Neutrophil (primary cell): ENCODE measurements around the gene COL10A1.

Experiments
- H3K27ac ChIP-seq: fragments of 200-600 bp; sonication (generic); 2 replicates; pipeline ENCODE4 v1.5.1; 2016; ENCODE audit warnings: mild to moderate bottlenecking, moderate library complexity
- H3K27me3 ChIP-seq: fragments of 200-600 bp; sonication (generic); 2 replicates; pipeline ENCODE4 v1.6.0; 2016; ENCODE audit warnings: mild to moderate bottlenecking
- H3K36me3 ChIP-seq: fragments of 200-600 bp; sonication (generic); 2 replicates; pipeline ENCODE4 v1.5.1; 2017
- H3K4me1 ChIP-seq, 2 experiments: fragments of 200-600 bp in 1 of 2; sonication (generic) in 1 of 2; 1 replicate in 1 of 2; 2 replicates in 1 of 2; pipeline versions ENCODE4 v1.5.1 to v1.6.1; 2013 to 2016; ENCODE audit warnings: low read depth in 1 of 2, low read length in 1 of 2, mild to moderate bottlenecking in 1 of 2, moderate library complexity in 1 of 2; ENCODE audit not compliant: control insufficient read depth in 1 of 2, insufficient read depth in 1 of 2
- H3K4me3 ChIP-seq, 2 experiments: fragments of 200-600 bp in 1 of 2; sonication (generic) in 1 of 2; 1 replicate in 1 of 2; 2 replicates in 1 of 2; pipeline ENCODE4 v1.5.1; 2013 to 2016; ENCODE audit warnings: low read depth in 1 of 2, low read length in 1 of 2, mild to moderate bottlenecking in 1 of 2, moderate library complexity in 1 of 2
- H3K9me3 ChIP-seq: fragments of 200-600 bp; sonication (generic); 2 replicates; pipeline ENCODE4 v1.5.1; 2016
- TF ChIP-seq, protein P1 (sequence below): fragments of 200-600 bp; sonication (generic); IDR thresholded peaks from 2 replicates; pipeline ENCODE4 v1.5.1; 2016; ENCODE audit warnings: antibody characterized with exemption

Gene COL10A1

DNA sequence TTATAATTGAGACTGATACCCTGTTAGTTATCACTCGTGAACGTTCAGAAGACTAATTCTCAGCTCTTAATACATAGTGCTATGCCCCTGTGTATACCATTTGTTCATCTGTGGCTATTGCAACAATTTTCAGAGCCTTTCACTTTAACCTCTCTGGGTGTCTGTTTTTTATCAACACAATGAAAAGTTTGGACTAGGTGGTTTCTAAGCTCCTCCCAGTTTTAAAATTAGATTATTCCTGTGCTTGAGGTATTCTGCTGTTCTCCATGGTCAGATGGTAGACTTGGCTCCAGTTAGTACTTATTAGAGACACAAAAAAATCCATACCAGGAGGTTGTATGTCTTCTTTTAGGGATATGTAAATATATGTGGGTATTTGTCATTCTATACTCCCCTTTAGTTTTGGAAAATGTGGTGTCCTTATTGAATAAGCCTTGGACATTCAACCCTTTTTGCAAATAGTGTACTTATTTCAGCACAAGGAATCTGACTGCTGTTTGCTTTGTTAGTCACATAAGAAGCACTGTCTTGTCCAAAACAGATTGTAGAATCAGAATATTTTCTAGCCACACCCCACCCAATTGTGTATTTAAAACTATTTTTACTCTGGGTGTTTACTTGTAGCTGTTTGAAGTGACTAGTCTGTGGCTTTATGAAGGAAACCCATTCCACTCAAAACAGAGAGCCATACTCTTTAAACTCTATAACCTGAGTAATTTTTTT, 2.0 kb upstream of the COL10A1 start:
- Histone ChIP-seq H3K9me3 (no peaks in the 10 kb centered on the region), H3K36me3 (no peaks in the 10 kb centered on the region), H3K4me1 (no peaks in the 10 kb centered on the region), H3K27me3 (no peaks in the 10 kb centered on the region), H3K27ac (no peak overlapping the region), H3K4me3 (no peak overlapping the region)
- TF ChIP-seq, protein P1, sequence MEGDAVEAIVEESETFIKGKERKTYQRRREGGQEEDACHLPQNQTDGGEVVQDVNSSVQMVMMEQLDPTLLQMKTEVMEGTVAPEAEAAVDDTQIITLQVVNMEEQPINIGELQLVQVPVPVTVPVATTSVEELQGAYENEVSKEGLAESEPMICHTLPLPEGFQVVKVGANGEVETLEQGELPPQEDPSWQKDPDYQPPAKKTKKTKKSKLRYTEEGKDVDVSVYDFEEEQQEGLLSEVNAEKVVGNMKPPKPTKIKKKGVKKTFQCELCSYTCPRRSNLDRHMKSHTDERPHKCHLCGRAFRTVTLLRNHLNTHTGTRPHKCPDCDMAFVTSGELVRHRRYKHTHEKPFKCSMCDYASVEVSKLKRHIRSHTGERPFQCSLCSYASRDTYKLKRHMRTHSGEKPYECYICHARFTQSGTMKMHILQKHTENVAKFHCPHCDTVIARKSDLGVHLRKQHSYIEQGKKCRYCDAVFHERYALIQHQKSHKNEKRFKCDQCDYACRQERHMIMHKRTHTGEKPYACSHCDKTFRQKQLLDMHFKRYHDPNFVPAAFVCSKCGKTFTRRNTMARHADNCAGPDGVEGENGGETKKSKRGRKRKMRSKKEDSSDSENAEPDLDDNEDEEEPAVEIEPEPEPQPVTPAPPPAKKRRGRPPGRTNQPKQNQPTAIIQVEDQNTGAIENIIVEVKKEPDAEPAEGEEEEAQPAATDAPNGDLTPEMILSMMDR = no peak

DNA sequence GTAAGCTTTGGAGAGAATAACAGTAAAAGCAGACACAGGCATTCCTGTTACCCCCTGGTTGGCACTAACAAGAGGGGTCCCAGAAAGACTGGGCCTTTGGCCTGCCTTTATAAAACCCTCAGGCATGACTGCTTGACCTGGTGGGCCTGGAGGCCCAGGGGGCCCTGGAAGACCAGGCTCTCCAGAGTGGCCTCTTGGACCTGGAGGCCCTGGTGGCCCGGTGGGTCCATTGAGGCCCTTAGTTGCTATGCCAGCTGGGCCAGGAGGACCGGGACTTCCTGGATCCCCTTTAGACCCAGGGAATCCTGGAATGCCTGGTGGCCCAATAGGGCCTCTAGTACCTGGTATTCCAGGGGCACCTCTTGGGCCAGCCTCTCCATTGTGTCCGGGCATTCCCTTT, 5.5 kb downstream of the COL10A1 start:
- TF ChIP-seq, protein P1 = no peak
- Histone ChIP-seq H3K4me1 (no peaks in the 10 kb centered on the region), H3K27ac (no peak overlapping the region), H3K36me3 (peaks cover 25% of the 10 kb centered on the region), H3K27me3 (no peaks in the 10 kb centered on the region), H3K9me3 (no peaks in the 10 kb centered on the region), H3K4me3 (no peak overlapping the region)

DNA sequence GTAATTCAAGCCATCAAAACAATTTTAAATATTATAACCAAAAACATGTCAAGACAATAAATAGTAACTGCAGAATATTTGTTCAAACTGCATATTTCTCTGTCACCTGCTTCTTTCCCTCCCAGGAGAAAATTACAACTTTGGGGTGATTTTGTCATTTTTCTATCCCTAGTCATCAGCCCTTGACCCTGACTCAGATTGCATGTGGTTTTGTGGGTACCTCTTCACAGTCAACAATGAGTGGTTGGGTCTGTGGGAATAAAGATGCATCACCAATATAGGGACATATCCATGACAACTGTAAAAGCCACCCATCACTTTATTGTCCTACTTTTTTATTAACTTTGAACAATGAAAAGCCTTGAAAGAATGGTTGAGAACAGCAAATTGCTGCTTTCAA, 7.3 kb downstream of the COL10A1 start:
- H3K9me3 ChIP-seq = no peaks in the 10 kb centered on the region
- peaks cover 41% of the 10 kb centered on the region for H3K36me3 ChIP-seq
- TF ChIP-seq, protein P1 = no peak

DNA sequence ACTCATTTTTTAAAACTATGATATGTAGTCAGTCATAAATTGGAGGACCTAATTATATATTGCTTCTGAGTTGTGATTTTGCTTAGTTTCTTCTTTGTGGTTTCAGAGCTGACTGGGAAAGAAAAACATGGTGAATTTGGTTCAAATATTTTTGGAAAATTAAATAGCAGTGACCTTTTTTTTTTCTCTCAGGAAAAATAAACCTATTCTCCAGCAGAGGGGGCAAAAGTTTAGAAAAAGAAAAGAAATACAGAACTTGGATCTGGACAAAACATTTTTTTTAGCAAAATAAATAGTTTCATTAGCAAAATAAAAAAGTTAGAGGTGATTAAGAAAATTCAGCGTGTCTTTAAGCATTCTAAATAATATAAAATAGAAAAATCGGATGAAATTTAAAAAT, 10.2 kb downstream of the COL10A1 start:
- H3K4me3 ChIP-seq = no peak overlapping the region
- TF ChIP-seq, protein P1 = no peak
- H3K27me3 ChIP-seq = no peaks in the 10 kb centered on the region
- no peak overlapping the region for H3K27ac ChIP-seq
- H3K4me1 ChIP-seq = no peaks in the 10 kb centered on the region
- no peaks in the 10 kb centered on the region for H3K9me3 ChIP-seq
- peaks cover 65% of the 10 kb centered on the region for H3K36me3 ChIP-seq

More for the DNA sequence above, 7.3 kb downstream of the COL10A1 start:
- Histone ChIP-seq H3K4me3 (no peak overlapping the region), H3K27me3 (no peaks in the 10 kb centered on the region), H3K4me1 (no peaks in the 10 kb centered on the region), H3K27ac (no peak overlapping the region)

DNA sequence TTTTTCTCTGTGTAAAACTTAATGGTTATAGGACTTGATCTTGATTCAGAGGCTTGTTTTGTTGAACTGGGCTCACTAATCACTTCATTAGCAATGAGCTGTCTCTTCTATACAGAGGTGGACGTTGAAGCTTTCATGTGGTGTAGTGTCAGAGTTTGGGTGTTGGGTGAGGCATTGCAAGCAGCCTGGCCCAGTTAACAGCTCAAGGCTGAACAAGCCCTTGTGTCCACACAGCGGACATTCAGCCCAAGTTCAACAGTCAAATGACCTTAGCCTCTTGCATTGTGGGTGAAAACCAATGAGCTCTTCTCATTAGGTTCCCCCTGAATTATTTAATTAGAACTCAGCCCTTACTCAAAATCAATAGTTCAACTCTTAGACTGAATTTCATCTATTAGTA, 12.5 kb downstream of the COL10A1 start:
- Histone ChIP-seq H3K9me3 (no peaks in the 10 kb centered on the region), H3K4me3 (no peak overlapping the region), H3K27me3 (no peaks in the 10 kb centered on the region), H3K36me3 (peaks cover 76% of the 10 kb centered on the region), H3K4me1 (no peaks in the 10 kb centered on the region), H3K27ac (no peak overlapping the region)
- TF ChIP-seq, protein P1 = no peak
